Activated CD4-positive, alpha-beta T cell treated with anti-CD3 and anti-CD28 coated beads for 36 hours (primary cell): ENCODE results near the gene CYTH1. TPM values are rescaled to one million over a fixed set of nuclear protein-coding genes. Genes with fewer than 3 reads are reported as not detected.

Experiments
- ATAC-seq: fragments of 200-7000 bp; cut with Tn5 transposase; one replicate; pipeline ENCODE4 v1.10.0; 2021; ENCODE audit warnings: mild to moderate bottlenecking, moderate library complexity
- CTCF ChIA-PET: fragments of 350-600 bp; sonication (Branson Sonifier 250); formaldehyde crosslinking; loops from one replicate; lab custom pipeline; 2021; ENCODE audit warnings: antibody characterized with exemption; lab: Charles Lee
- POLR2A ChIA-PET: fragments of 350-600 bp; sonication (Branson Sonifier 250); formaldehyde crosslinking; loops from one replicate; lab custom pipeline; 2021; ENCODE audit warnings: antibody characterized with exemption, inconsistent platforms; lab: Charles Lee
- DNase-seq: peaks from one replicate; pipeline ENCODE4 v3.0.0-alpha.2; 2020
- H3K27ac Mint-ChIP-seq: one replicate; pipeline ENCODE4 v1.8.0; 2021; ENCODE audit warnings: mixed read lengths
- H3K27me3 Mint-ChIP-seq: one replicate; pipeline ENCODE4 v1.8.0; 2021; ENCODE audit warnings: mixed read lengths
- H3K36me3 Mint-ChIP-seq: one replicate; pipeline ENCODE4 v1.8.0; 2021; ENCODE audit warnings: low read depth, mixed read lengths
- H3K4me1 Mint-ChIP-seq: one replicate; pipeline ENCODE4 v1.8.0; 2021; ENCODE audit warnings: mixed read lengths
- H3K4me3 Mint-ChIP-seq: one replicate; pipeline ENCODE4 v1.8.0; 2021; ENCODE audit warnings: mild to moderate bottlenecking, moderate library complexity, mixed read lengths
- H3K9me3 Mint-ChIP-seq: one replicate; pipeline ENCODE4 v1.8.0; 2021; ENCODE audit warnings: low read depth, mixed read lengths
- intact Hi-C, 2 experiments: fragments of 100-400 bp; cut with DNase I in 1 of 2; cut with micrococcal nuclease in 1 of 2; formaldehyde crosslinking; loops; one replicate each; pipeline versions ENCODE4 v1.14.2 to v1.15.1; 2022 to 2024; cut with DNase I, micrococcal nuclease
- total RNA-seq, 2 experiments: library from RNA; stranded (reverse); gene quantifications; one replicate each; pipeline ENCODE4 v1.2.3, GENCODE V29; 2021

Gene CYTH1
- total RNA-seq, 2 experiments from 2014 or later = 109 to 130 TPM

DNA sequence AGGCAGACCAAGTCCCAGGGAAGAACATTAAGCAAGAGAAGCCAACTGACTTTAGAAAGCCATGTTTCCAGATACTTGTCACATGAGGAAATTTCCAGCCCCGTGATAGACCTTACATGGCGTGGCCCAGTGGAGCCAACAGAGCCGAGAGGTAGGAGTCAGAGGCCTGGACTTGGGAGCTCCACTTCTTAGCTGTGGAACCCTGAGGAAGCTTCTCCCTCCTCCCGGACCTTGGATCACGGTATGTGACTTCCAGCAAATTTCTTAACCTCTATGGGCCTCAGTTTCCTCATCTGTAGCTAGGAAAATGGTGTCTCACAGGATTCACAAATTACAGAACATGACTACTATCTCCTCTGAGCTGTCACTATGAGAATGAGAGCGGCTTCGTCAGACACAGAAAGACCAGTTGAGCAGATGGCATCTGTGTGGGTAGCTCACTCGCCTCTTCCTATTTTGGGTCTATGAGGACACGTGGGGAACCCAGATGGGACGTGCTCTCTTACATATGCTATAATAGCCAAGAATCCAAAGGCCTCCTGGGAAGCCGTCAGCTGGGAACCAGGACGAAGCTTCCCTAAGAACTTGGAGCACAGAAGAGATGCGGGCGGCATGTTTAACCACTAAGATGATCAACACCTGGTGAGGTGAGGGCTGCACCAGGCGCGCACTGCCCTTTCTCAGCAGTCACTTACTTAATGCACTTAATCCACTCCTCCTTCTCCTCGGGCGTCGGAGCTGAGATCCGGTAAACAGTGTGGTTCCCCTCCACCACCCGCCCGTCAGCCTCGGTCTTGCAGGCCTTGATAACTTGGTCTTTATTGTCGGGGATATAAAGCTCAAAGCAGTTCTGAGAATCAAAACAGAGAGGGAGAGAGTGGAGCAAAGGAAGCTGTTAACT, 102.3 kb downstream of the CYTH1 start:
- H3K4me3 Mint-ChIP-seq = no peak overlapping the region
- H3K36me3 Mint-ChIP-seq = peaks cover 25% of the 10 kb centered on the region
- CTCF ChIA-PET = interaction anchor here (1.1 kb wide), 1 partner anchor 29 kb away, joined by 3 read pairs; no protein-coding TSS in a partner anchor
- H3K27ac Mint-ChIP-seq = no peak overlapping the region
- intact Hi-C loops = no loop called here
- DNase-seq (no peak), ATAC-seq (no peak)
- H3K27me3 Mint-ChIP-seq = no peaks in the 10 kb centered on the region
- no peaks in the 10 kb centered on the region for H3K9me3 Mint-ChIP-seq
- POLR2A ChIA-PET = interaction anchor here (0.6 kb wide), 1 partner anchor 508 kb away, joined by 3 read pairs; no protein-coding TSS in a partner anchor
- H3K4me1 Mint-ChIP-seq = no peaks in the 10 kb centered on the region

DNA sequence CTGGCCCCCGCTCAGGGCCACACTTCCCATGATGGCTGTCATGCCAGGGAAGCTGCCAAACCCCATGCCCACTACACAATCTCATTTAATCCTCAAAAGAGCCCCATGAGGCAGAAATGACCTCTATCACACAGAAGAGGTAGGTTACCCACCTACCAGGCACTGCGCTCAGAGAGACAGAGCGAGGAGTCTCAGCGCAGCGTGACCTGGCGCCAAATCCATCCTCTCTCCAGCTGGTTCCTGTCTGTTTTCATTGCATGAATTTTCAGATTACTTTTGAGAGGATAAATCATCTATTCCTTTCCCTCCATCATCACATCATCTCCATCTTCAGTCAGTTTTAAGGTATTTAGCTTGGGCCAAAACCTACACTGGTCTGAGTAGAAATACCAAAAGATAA, 103.4 kb downstream of the CYTH1 start:
- H3K4me1 Mint-ChIP-seq = no peaks in the 10 kb centered on the region
- no peak for ATAC-seq
- CTCF ChIA-PET = no interaction called here
- no peaks in the 10 kb centered on the region for H3K9me3 Mint-ChIP-seq
- intact Hi-C loops = no loop called here
- DNase-seq = no peak
- H3K27ac Mint-ChIP-seq = no peak overlapping the region
- H3K27me3 Mint-ChIP-seq = no peaks in the 10 kb centered on the region
- POLR2A ChIA-PET = no interaction called here
- H3K36me3 Mint-ChIP-seq = peaks cover 25% of the 10 kb centered on the region
- no peak overlapping the region for H3K4me3 Mint-ChIP-seq

DNA sequence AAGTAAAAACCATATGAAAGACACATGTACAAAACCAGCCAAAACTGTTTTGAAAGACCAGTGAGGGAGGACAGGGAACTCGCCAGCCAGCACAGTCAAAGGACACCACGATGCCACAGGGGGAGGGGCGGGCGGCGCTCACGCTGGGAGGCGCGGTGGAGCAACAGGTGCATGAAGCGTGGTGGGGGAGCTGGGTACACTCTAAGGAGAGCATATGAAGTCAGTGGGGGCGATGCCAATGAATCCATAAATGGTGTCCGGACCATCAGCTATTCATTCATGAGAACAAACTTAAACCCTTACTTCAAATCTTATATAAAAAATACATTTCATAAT, 103.9 kb downstream of the CYTH1 start:
- H3K4me3 Mint-ChIP-seq = no peak overlapping the region
- H3K27ac Mint-ChIP-seq = no peak overlapping the region
- no peaks in the 10 kb centered on the region for H3K9me3 Mint-ChIP-seq
- no peak for DNase-seq
- intact Hi-C loops = no loop called here
- H3K4me1 Mint-ChIP-seq = no peaks in the 10 kb centered on the region
- ChIA-PET POLR2A (no interaction called here), CTCF (interaction anchor here (0.9 kb wide), 1 partner anchor 40 kb away, joined by 3 read pairs; no protein-coding TSS in a partner anchor)
- peaks cover 25% of the 10 kb centered on the region for H3K36me3 Mint-ChIP-seq
- H3K27me3 Mint-ChIP-seq = no peaks in the 10 kb centered on the region
- ATAC-seq = no peak

DNA sequence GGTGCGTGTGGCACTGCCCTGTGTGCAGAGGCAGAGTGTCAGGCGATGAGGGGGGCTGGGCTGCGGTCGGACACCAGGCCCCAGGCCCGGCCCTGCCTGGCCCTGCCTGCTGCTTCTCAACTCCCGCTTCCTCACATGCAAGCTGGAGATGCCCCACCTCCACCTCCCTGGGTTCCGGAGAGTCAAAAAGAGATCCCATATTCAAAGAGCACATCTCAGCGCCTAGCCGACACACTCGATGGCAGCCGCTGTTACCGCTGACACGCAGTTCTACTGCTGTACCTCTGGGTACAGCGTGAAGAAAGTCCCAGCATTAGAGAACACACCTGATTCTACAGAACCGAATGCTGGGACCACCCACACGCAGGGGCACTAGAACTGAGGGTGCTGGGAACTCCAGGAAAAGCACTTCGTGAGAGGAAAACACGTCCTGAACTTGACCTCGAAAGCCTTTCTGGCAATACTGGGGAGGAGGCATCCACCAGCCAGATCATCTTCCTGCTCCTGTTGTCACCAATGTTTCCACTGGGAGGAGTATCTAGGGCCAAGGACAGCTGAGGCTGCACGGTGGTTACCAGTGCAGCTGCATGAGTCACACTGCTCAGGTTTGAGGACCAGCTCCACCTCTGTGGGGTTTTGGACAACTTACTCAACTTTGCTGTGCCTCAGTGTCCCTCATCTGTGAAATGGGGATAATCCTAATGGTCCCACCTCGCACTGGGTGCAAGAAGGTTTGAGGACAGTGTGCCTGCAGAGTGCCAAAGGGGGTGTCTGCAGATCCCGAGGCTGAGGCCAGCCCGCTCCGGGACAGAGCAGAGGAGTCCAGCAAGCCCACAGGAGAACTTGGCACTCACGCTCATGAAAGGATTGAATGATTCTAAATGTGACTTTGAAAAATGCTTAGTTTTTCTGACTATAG, 104.5 kb downstream of the CYTH1 start:
- CTCF ChIA-PET = interaction anchor here (0.9 kb wide), 1 partner anchor 41 kb away, joined by 3 read pairs; no protein-coding TSS in a partner anchor
- Mint-ChIP-seq H3K4me1 (no peaks in the 10 kb centered on the region), H3K9me3 (no peaks in the 10 kb centered on the region), H3K27me3 (no peaks in the 10 kb centered on the region), H3K36me3 (peaks cover 25% of the 10 kb centered on the region), H3K27ac (no peak overlapping the region), H3K4me3 (no peak overlapping the region)
- ATAC-seq (no peak), DNase-seq (no peak)
- POLR2A ChIA-PET = no interaction called here
- intact Hi-C loops = no loop called here

DNA sequence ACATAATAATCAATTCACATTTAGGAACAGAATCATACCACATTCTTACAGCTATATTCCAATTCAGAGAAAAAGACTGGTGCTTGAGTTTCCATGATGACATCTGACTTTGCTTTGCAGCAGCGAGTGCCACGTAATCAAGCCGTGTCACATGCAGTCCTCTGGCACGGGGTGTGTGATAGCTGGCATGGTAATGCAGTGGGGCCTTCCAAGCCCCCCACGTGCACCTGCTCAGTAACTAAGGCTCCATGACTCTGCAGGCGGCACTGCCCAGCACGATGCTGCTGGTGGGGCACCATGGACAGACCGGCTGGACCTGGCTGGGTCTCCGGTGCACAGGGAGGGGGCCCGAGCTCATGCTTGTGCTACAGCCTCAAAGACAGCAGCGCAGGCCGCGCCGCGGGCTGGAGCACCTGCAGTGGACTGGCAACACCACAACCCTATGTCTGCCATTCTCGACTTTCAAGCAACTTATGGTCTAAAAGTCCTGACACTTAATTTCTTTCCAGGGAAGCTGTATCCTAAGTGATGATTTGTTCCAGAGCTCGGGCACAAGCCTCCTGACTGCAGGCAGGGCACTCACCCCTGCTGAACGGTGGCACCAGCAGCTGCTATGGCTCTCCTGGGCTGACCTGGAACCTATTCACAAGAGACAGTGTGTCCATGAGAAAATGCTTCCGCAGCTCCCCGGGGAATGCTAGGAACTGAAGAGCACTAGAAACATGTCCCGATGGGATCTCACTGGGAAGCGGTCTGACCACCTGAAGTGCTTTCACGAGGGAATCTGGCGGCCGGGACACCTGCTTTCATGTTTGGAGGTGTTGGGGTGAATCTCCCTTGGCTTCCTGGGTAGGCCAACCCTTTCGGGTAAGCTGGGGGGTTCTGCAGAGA, 105.4 kb downstream of the CYTH1 start:
- peaks cover 25% of the 10 kb centered on the region for H3K36me3 Mint-ChIP-seq
- H3K9me3 Mint-ChIP-seq = no peaks in the 10 kb centered on the region
- H3K27me3 Mint-ChIP-seq = no peaks in the 10 kb centered on the region
- intact Hi-C loops = no loop called here
- DNase-seq = no peak
- H3K27ac Mint-ChIP-seq = no peak overlapping the region
- H3K4me3 Mint-ChIP-seq = no peak overlapping the region
- no peak for ATAC-seq
- ChIA-PET CTCF (no interaction called here), POLR2A (no interaction called here)
- no peaks in the 10 kb centered on the region for H3K4me1 Mint-ChIP-seq

DNA sequence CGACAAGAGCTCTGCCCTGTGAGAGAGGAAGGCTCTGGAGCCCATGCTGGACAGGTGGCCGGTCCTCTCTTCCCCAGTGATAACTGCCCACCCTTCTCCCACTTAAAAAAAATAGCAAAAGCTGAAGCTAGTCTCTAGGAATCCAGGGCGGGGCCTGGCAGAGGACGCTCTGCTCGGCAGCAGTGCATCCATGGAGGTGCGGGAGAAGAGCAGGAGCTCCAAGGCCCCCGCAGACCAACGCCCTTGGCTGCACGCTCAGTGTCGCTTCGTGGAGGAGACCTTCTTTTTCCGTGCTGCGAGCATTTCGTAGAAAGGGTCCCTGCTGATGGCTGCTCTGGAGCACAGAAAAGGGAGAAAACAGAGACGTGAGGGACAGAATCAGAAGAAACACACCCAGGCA, 106.2 kb downstream of the CYTH1 start:
- intact Hi-C loops = no loop called here
- H3K4me1 Mint-ChIP-seq = no peaks in the 10 kb centered on the region
- peaks cover 22% of the 10 kb centered on the region for H3K36me3 Mint-ChIP-seq
- POLR2A ChIA-PET = no interaction called here
- H3K27ac Mint-ChIP-seq = no peak overlapping the region
- H3K27me3 Mint-ChIP-seq = no peaks in the 10 kb centered on the region
- CTCF ChIA-PET = no interaction called here
- no peaks in the 10 kb centered on the region for H3K9me3 Mint-ChIP-seq
- ATAC-seq (no peak), DNase-seq (no peak)
- no peak overlapping the region for H3K4me3 Mint-ChIP-seq

DNA sequence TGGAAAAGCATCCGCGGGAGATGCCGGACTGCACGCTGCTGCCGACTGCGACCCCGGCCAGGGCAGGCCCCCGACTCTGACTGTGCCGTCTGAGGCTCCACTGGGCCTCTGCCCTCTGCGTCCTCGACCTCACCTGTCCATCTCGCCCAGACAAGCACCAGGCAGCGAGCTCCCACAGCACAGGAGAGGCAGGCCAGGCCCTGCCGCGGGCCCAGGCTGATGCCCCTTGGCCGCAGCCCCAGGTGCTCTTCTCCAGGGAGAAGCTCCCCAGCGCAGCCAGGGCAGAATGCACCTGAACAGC, 106.8 kb downstream of the CYTH1 start:
- H3K9me3 Mint-ChIP-seq = no peaks in the 10 kb centered on the region
- H3K4me3 Mint-ChIP-seq = no peak overlapping the region
- ChIA-PET POLR2A (no interaction called here), CTCF (no interaction called here)
- DNase-seq (no peak), ATAC-seq (no peak)
- H3K27ac Mint-ChIP-seq = no peak overlapping the region
- peaks cover 19% of the 10 kb centered on the region for H3K36me3 Mint-ChIP-seq
- intact Hi-C loops = no loop called here
- no peaks in the 10 kb centered on the region for H3K27me3 Mint-ChIP-seq
- H3K4me1 Mint-ChIP-seq = no peaks in the 10 kb centered on the region

DNA sequence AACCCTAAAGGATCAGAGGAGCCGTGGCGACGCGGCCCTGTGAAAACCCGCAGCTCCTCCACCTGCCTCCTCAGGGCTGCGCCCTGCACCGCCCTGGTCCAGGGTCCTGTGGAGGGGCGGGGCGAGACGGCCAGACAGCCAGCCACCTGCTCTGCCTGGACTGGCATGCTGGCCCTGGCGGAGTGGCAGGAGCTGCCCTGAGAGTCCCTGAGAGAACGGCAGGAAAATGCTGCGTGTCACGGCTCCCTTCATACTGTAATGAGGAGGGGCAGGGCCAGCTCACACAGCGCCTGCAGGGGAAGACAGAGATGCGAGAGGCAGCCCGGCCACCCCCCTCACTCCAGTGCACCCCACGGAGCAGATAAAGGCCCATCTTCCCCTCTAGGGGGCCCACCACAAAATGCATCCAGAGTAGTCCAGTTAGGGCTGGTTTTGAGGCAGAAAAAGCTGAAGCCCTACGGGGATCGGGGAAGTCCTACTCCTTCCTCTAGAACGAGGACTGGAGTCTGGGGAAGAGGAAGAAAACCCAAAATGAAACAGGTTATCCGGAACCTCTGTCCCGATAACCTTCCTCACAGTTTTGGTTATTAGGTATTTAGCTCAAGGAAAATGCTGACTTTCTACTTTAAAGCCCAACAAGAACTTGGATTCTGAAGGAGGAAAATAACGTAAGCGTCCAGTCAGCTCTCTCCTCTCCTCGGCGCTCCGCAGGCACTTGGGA, 107.3 kb downstream of the CYTH1 start:
- intact Hi-C loops = no loop called here
- ATAC-seq (no peak), DNase-seq (no peak)
- POLR2A ChIA-PET = no interaction called here
- CTCF ChIA-PET = no interaction called here
- peak overlapping the region; percentile 32 for H3K27ac Mint-ChIP-seq
- no peak overlapping the region for H3K4me3 Mint-ChIP-seq
- H3K36me3 Mint-ChIP-seq = peaks cover 15% of the 10 kb centered on the region
- H3K9me3 Mint-ChIP-seq = no peaks in the 10 kb centered on the region
- no peaks in the 10 kb centered on the region for H3K27me3 Mint-ChIP-seq
- no peaks in the 10 kb centered on the region for H3K4me1 Mint-ChIP-seq

DNA sequence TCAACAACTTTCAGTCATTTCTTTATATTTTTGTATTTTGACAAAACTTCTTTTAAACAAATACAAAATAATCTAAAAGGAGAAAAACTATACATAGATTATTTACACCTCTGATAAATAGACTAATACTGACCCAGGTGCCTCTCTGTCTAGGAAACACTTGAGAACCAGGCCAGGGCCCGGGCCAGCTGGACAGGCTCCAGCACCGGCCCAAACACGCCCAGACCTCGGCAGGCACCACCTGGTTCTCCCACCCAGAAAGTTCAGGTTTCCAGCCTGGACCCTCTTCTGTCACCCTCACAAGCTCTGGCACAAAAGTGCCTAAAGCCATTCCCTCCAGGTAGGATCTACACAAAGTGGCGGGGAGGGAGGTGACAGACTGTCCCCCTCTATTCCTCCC, 107.9 kb downstream of the CYTH1 start:
- peak overlapping the region; percentile 32 for H3K27ac Mint-ChIP-seq
- no peaks in the 10 kb centered on the region for H3K4me1 Mint-ChIP-seq
- ChIA-PET POLR2A (no interaction called here), CTCF (interaction anchor here (0.7 kb wide), 1 partner anchor 717 kb away, joined by 3 read pairs; no protein-coding TSS in a partner anchor)
- intact Hi-C loops = no loop called here
- DNase-seq = no peak
- no peaks in the 10 kb centered on the region for H3K27me3 Mint-ChIP-seq
- H3K36me3 Mint-ChIP-seq = peaks cover 10% of the 10 kb centered on the region
- H3K4me3 Mint-ChIP-seq = no peak overlapping the region
- no peaks in the 10 kb centered on the region for H3K9me3 Mint-ChIP-seq
- no peak for ATAC-seq

DNA sequence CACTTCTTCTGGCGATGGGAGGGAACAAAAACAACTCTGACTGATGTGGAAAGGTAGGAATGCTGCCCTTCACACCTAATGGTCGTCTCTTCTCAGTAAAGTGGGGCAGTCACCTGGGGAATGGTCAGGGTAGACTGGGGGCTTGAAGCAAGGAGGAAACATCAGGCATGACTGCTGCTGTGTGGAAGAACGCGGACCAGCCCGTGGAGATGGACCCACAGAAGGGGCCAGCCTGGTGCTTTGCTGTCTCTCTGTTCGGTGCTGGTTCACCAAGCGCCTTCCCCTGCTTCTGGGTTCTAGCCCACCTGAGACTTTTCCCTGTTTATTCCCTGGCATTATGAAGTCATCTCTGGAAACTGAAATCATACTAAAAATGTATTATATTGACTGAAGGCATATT, 108.7 kb downstream of the CYTH1 start:
- ATAC-seq (no peak), DNase-seq (no peak)
- ChIA-PET POLR2A (no interaction called here), CTCF (interaction anchor here (0.6 kb wide), 1 partner anchor 401 kb away, joined by 3 read pairs; no protein-coding TSS in a partner anchor)
- Mint-ChIP-seq H3K27me3 (no peaks in the 10 kb centered on the region), H3K9me3 (no peaks in the 10 kb centered on the region), H3K4me1 (no peaks in the 10 kb centered on the region), H3K27ac (no peak overlapping the region), H3K36me3 (peaks cover 6% of the 10 kb centered on the region), H3K4me3 (no peak overlapping the region)
- intact Hi-C loops = no loop called here
